Erythroblast (primary cell): Measurements from ENCODE around the gene CLDN24.

Experiments
- GATA1 ChIP-seq: IDR thresholded peaks from 2 replicates; pipeline ENCODE4 v1.6.1; 2011; ENCODE audit warnings: low read depth, mild to moderate bottlenecking, control low read depth, low read length, moderate library complexity
- POLR2A ChIP-seq: IDR thresholded peaks from 2 replicates; pipeline ENCODE4 v1.6.1; 2011; ENCODE audit warnings: mild to moderate bottlenecking, low read length

- TF ChIP-seq POLR2A = no peak
- no peak for TF ChIP-seq GATA1
Observed at GRCh38 chr4:183355405-183355804, 33.2 kb upstream of the CLDN24 start.
